ENCODE data around the gene EIF2B2.
A peak's percentile ranks its signal among the peaks of the same experiment; 100 is the strongest.

Gene EIF2B2

DNA sequence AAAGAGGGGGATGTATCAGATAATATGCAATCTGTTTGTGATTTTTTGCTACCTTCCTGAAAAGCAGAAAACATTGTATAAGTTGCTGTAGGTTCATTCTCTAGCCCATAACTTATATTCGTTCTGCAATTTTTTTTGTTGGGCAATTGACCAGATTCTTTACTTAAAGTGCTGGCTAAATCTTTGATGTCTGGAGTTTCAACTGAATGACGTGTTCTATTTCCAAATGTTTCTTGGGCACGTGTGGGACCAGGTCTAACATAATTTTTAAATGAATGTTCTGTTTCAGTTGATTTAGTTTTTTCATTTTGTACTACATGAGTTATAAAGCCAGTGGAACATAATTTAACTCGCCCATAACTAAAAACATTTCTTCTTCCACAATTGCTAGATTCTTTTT lies 44.8 kb downstream of the EIF2B2 start:
- H3K27me3 ChIP-seq, result peaks cover 70% of the 10 kb centered on the region
- no peak overlapping the region for H3K27ac ChIP-seq
- H3K9me3 ChIP-seq, result no peaks in the 10 kb centered on the region
- TF ChIP-seq, protein P1, sequence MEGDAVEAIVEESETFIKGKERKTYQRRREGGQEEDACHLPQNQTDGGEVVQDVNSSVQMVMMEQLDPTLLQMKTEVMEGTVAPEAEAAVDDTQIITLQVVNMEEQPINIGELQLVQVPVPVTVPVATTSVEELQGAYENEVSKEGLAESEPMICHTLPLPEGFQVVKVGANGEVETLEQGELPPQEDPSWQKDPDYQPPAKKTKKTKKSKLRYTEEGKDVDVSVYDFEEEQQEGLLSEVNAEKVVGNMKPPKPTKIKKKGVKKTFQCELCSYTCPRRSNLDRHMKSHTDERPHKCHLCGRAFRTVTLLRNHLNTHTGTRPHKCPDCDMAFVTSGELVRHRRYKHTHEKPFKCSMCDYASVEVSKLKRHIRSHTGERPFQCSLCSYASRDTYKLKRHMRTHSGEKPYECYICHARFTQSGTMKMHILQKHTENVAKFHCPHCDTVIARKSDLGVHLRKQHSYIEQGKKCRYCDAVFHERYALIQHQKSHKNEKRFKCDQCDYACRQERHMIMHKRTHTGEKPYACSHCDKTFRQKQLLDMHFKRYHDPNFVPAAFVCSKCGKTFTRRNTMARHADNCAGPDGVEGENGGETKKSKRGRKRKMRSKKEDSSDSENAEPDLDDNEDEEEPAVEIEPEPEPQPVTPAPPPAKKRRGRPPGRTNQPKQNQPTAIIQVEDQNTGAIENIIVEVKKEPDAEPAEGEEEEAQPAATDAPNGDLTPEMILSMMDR (IDR thresholded peaks at IDR 0.05), result no peak
- no peak overlapping the region for H3K4me3 ChIP-seq (ENCODE audit: low read depth in 1 of 2, low read length in 1 of 2)
- no peaks in the 10 kb centered on the region for H3K36me3 ChIP-seq
- H3K4me1 ChIP-seq (ENCODE audit: control insufficient read depth in 1 of 2, insufficient read depth in 1 of 2, low read depth in 1 of 2, low read length in 1 of 2), result peaks cover 8 to 15% of the 10 kb centered on the region in 2 experiments

DNA sequence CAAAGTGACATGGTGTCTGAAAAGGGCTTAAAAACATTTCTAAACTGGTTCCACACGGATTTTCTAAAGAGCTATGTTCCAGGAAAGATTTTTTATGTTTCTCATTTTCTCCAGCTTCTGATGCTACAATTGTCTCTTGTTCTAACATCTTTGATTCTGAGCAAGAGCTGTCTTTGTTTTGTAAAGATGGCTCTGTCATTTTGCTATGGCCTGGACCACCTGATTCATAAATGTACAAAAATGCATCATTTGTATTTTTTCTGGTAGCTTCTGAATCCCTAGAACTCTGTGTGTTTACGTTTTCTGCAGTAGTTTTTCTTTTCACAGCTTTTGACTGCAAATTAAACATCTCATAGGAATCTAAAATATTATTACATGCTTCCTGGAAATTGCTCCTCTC lies 45.4 kb downstream of the EIF2B2 start:
- Histone ChIP-seq H3K36me3 (no peaks in the 10 kb centered on the region), H3K27ac (no peak overlapping the region), H3K9me3 (no peaks in the 10 kb centered on the region), H3K27me3 (peaks cover 70% of the 10 kb centered on the region), H3K4me1 (ENCODE audit: control insufficient read depth in 1 of 2, insufficient read depth in 1 of 2, low read depth in 1 of 2, low read length in 1 of 2) (peaks cover 8 to 15% of the 10 kb centered on the region in 2 experiments), H3K4me3 (ENCODE audit: low read depth in 1 of 2, low read length in 1 of 2) (no peak overlapping the region)
- TF ChIP-seq, protein P1 (IDR thresholded peaks at IDR 0.05), result no peak

DNA sequence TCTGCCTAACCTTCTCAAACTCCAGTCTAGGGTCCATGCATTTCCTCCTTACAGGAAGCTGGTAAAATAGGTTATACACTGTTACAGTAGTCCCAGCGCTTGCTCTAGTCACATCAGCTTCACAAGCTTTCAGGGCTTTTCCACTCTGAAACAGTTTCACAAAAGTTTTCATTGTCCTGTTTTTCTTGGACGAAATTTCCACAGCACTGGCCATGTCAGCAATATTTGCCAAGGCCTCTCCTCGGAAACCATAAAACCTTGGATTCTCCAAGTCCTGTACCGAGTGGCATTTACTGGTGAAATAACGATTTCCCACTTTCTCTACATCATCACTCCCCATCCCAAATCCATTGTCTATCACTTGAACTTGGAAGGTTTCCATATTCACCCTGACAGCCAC lies 46.4 kb downstream of the EIF2B2 start:
- Histone ChIP-seq H3K9me3 (no peaks in the 10 kb centered on the region), H3K4me3 (ENCODE audit: low read depth in 1 of 2, low read length in 1 of 2) (no peak overlapping the region), H3K27ac (no peak overlapping the region), H3K27me3 (peaks cover 70% of the 10 kb centered on the region), H3K36me3 (no peaks in the 10 kb centered on the region), H3K4me1 (ENCODE audit: control insufficient read depth in 1 of 2, insufficient read depth in 1 of 2, low read depth in 1 of 2, low read length in 1 of 2) (peaks cover 8 to 15% of the 10 kb centered on the region in 2 experiments)
- TF ChIP-seq, protein P1 (IDR thresholded peaks at IDR 0.05), result no peak

DNA sequence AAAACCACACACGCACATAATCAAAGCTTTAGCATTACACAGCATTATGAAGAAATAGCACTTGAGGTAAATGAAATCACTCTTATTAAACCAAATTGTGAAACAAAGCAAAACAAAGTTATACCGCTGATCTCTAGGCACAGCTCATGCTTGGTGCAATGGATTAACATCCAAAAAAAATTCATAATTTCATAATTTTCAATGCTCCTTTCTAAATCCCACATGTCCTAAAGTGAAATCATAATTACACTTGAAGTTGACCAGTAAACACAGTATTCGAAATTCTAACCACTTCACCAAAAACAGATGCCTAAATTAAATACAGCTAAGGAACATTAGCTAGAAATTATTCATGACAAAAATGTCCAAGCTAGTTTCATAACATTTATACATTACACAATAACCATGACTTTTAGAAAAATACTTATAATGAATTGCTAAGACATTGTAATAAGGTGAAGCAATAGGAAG lies 47.0 kb downstream of the EIF2B2 start:
- Histone ChIP-seq H3K36me3 (no peaks in the 10 kb centered on the region), H3K4me3 (ENCODE audit: low read depth in 1 of 2, low read length in 1 of 2) (no peak overlapping the region), H3K27ac (no peak overlapping the region), H3K4me1 (ENCODE audit: control insufficient read depth in 1 of 2, insufficient read depth in 1 of 2, low read depth in 1 of 2, low read length in 1 of 2) (peaks cover 8 to 15% of the 10 kb centered on the region in 2 experiments), H3K9me3 (no peaks in the 10 kb centered on the region), H3K27me3 (peaks cover 70% of the 10 kb centered on the region)
- TF ChIP-seq, protein P1 (IDR thresholded peaks at IDR 0.05), result no peak

DNA sequence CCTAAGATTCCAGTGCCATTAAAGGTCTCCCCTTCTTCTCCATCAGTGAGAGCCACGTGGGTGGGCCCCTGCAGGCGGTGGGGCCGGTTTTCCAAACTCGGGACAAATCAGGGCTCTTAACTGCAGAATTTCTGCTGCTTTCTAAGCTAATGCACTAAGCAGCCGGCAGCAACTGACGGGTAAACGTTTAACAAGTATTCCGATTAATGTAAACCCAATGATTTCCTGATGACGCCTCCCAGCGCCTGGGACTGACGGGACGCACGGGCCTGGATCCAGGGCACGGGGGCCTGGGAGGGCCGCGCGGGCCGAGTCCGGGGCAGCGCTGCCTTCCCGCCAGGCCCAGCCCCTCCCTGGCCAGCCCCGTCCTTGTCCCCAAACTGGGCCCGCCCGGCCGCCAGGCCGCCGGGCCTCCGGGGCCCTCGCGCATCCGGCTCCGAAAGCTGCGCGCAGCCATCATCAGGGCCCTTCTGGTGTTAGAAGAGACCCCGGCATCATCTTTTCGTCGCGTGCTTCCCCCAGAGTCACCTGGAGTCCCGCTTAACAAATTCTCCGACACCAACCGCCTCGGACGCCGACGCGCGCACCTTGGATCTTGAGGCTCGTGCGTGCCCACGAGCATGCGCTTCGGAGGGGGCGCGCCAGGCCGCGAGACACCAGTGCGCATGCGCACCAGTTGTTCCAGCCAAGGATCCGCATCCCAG lies 48.3 kb downstream of the EIF2B2 start, which contains the start of gene MLH3:
MLH3 (minus strand) TSS at position 616 of the 704 bp plus-strand sequence. CDS start 1,812 bp downstream, outside the sequence.
- no peaks in the 10 kb centered on the region for H3K36me3 ChIP-seq
- H3K27ac ChIP-seq, result no peak within 1 kb of the TSS
- TF ChIP-seq, protein P1 (IDR thresholded peaks at IDR 0.05), result no peak
- peaks cover 62% of the 10 kb centered on the region for H3K27me3 ChIP-seq
- H3K4me3 ChIP-seq (ENCODE audit: low read depth in 1 of 2, low read length in 1 of 2), result peak within 1 kb of the TSS; percentile 64 to 71
- no peaks in the 10 kb centered on the region for H3K9me3 ChIP-seq
- H3K4me1 ChIP-seq (ENCODE audit: control insufficient read depth in 1 of 2, insufficient read depth in 1 of 2, low read depth in 1 of 2, low read length in 1 of 2), result peaks cover 8 to 15% of the 10 kb centered on the region in 2 experiments
